GM12891 (cell line): Measurements from ENCODE around the gene GPR142.

ENCODE experiments used
- PAX5 ChIP-seq: IDR thresholded peaks from 2 replicates; pipeline ENCODE4 v1.6.1; 2011; ENCODE audit warnings: low read length, moderate library complexity, mild to moderate bottlenecking; ENCODE audit not compliant: insufficient read depth, severe bottlenecking
- POLR2A ChIP-seq: IDR thresholded peaks from 2 replicates; pipeline ENCODE4 v1.6.1; 2011; ENCODE audit warnings: low read depth, low read length, control low read depth
- POLR2AphosphoS5 ChIP-seq: IDR thresholded peaks from 2 replicates; pipeline ENCODE4 v1.6.1; 2011; ENCODE audit warnings: low read depth, low read length, control low read depth
- SPI1 ChIP-seq: IDR thresholded peaks from 2 replicates; pipeline ENCODE4 v1.6.1; 2011; ENCODE audit warnings: low read depth, low read length, control low read depth
- TAF1 ChIP-seq: IDR thresholded peaks from 2 replicates; pipeline ENCODE4 v1.6.1; 2011; ENCODE audit warnings: low read depth, low read length, control low read depth

GRCh38 chr17:74345433-74346241, 21.7 kb upstream of the GPR142 start:
- TF ChIP-seq POLR2AphosphoS5 (no peak), POLR2A (no peak), PAX5 (no peak), TAF1 (no peak), SPI1 (no peak)
